Activated T-helper 17 cell treated with anti-CD3 and anti-CD28 coated beads, Interleukin-2, amount 50 U/mL, for 72 hours (primary cell): ENCODE results near the gene HTT. TPM values are rescaled to one million over a fixed set of nuclear protein-coding genes. Genes with fewer than 3 reads are reported as not detected.

ENCODE experiments used
- ATAC-seq: fragments of 150-1000 bp; cut with Tn5 transposase; replicated peaks from 2 replicates; pipeline ENCODE4 v1.10.0; 2021; ENCODE audit warnings: mild to moderate bottlenecking, moderate library complexity
- H3K27ac Mint-ChIP-seq: one replicate; pipeline ENCODE4 v1.8.0; 2022; ENCODE audit warnings: mixed read lengths
- H3K27me3 Mint-ChIP-seq: one replicate; pipeline ENCODE4 v1.8.0; 2022; ENCODE audit warnings: mixed read lengths
- H3K36me3 Mint-ChIP-seq: one replicate; pipeline ENCODE4 v1.8.0; 2022; ENCODE audit warnings: low read depth, mild to moderate bottlenecking, mixed read lengths
- H3K4me1 Mint-ChIP-seq: one replicate; pipeline ENCODE4 v1.8.0; 2022; ENCODE audit warnings: mixed read lengths
- H3K4me3 Mint-ChIP-seq: one replicate; pipeline ENCODE4 v1.8.0; 2022; ENCODE audit warnings: mild to moderate bottlenecking, mixed read lengths
- H3K9me3 Mint-ChIP-seq: one replicate; pipeline ENCODE4 v1.8.0; 2022; ENCODE audit warnings: mixed read lengths
- total RNA-seq, 2 donors: library from RNA; stranded (reverse); gene quantifications; one replicate each; pipeline ENCODE4 v1.2.3, GENCODE V29; 2022

Gene HTT
- total RNA-seq, 2 donors from 2014 or later, result 58.2 to 63.4 TPM

GRCh38 chr4:3211866-3212265, 137.4 kb downstream of the HTT start:
- no peak for ATAC-seq
- H3K36me3 Mint-ChIP-seq, result peaks cover 95% of the 10 kb centered on the region
- no peak overlapping the region for H3K4me3 Mint-ChIP-seq
- H3K9me3 Mint-ChIP-seq, result no peaks in the 10 kb centered on the region
- no peaks in the 10 kb centered on the region for H3K4me1 Mint-ChIP-seq
- no peaks in the 10 kb centered on the region for H3K27me3 Mint-ChIP-seq
- no peak overlapping the region for H3K27ac Mint-ChIP-seq

GRCh38 chr4:3212391-3213105, 138.1 kb downstream of the HTT start:
- Mint-ChIP-seq H3K27ac (no peak overlapping the region), H3K4me3 (no peak overlapping the region), H3K36me3 (peaks cover 95% of the 10 kb centered on the region), H3K4me1 (no peaks in the 10 kb centered on the region), H3K27me3 (no peaks in the 10 kb centered on the region), H3K9me3 (no peaks in the 10 kb centered on the region)
- ATAC-seq, result no peak

- no peaks in the 10 kb centered on the region for H3K9me3 Mint-ChIP-seq
Observed at GRCh38 chr4:3213106-3213425, 138.6 kb downstream of the HTT start.

GRCh38 chr4:3213661-3214250, 139.3 kb downstream of the HTT start:
- Mint-ChIP-seq H3K27me3 (no peaks in the 10 kb centered on the region), H3K4me1 (no peaks in the 10 kb centered on the region), H3K4me3 (no peak overlapping the region), H3K9me3 (no peaks in the 10 kb centered on the region), H3K27ac (no peak overlapping the region), H3K36me3 (peaks cover 95% of the 10 kb centered on the region)
- ATAC-seq, result no peak

More at GRCh38 chr4:3213106-3213425, 138.6 kb downstream of the HTT start:
- H3K4me1 Mint-ChIP-seq, result no peaks in the 10 kb centered on the region
- H3K36me3 Mint-ChIP-seq, result peaks cover 95% of the 10 kb centered on the region
- no peak overlapping the region for H3K27ac Mint-ChIP-seq
- no peak overlapping the region for H3K4me3 Mint-ChIP-seq
- H3K27me3 Mint-ChIP-seq, result no peaks in the 10 kb centered on the region
- ATAC-seq, result no peak

GRCh38 chr4:3215256-3215655, 140.8 kb downstream of the HTT start:
- no peaks in the 10 kb centered on the region for H3K4me1 Mint-ChIP-seq

GRCh38 chr4:3215733-3216132, 141.3 kb downstream of the HTT start:
- Mint-ChIP-seq H3K27ac (no peak overlapping the region), H3K9me3 (no peaks in the 10 kb centered on the region), H3K36me3 (peaks cover 95% of the 10 kb centered on the region), H3K4me3 (no peak overlapping the region), H3K4me1 (no peaks in the 10 kb centered on the region), H3K27me3 (no peaks in the 10 kb centered on the region)
- no peak for ATAC-seq

More at GRCh38 chr4:3215256-3215655, 140.8 kb downstream of the HTT start:
- H3K27me3 Mint-ChIP-seq, result no peaks in the 10 kb centered on the region
- no peak overlapping the region for H3K27ac Mint-ChIP-seq
- H3K36me3 Mint-ChIP-seq, result peaks cover 95% of the 10 kb centered on the region
- H3K4me3 Mint-ChIP-seq, result no peak overlapping the region
- no peaks in the 10 kb centered on the region for H3K9me3 Mint-ChIP-seq
- no peak for ATAC-seq

GRCh38 chr4:3217266-3217665, 142.8 kb downstream of the HTT start:
- Mint-ChIP-seq H3K9me3 (no peaks in the 10 kb centered on the region), H3K4me1 (no peaks in the 10 kb centered on the region), H3K27me3 (no peaks in the 10 kb centered on the region), H3K4me3 (no peak overlapping the region), H3K27ac (peak overlapping the region; percentile 66), H3K36me3 (peaks cover 98% of the 10 kb centered on the region)
- no peak for ATAC-seq

- Mint-ChIP-seq H3K27me3 (no peaks in the 10 kb centered on the region), H3K27ac (no peak overlapping the region), H3K4me3 (no peak overlapping the region), H3K36me3 (peaks cover 98% of the 10 kb centered on the region), H3K9me3 (no peaks in the 10 kb centered on the region), H3K4me1 (no peaks in the 10 kb centered on the region)
- ATAC-seq, result no peak
Observed at GRCh38 chr4:3217771-3218170, 143.3 kb downstream of the HTT start.

- ATAC-seq, result no peak
- peaks cover 98% of the 10 kb centered on the region for H3K36me3 Mint-ChIP-seq
- no peaks in the 10 kb centered on the region for H3K4me1 Mint-ChIP-seq
- H3K27ac Mint-ChIP-seq, result peak overlapping the region; percentile 69
- H3K9me3 Mint-ChIP-seq, result no peaks in the 10 kb centered on the region
- no peak overlapping the region for H3K4me3 Mint-ChIP-seq
- no peaks in the 10 kb centered on the region for H3K27me3 Mint-ChIP-seq
Observed at GRCh38 chr4:3218824-3219760, 144.6 kb downstream of the HTT start.

- H3K27ac Mint-ChIP-seq, result peak overlapping the region; percentile 69
- H3K36me3 Mint-ChIP-seq, result peaks cover 98% of the 10 kb centered on the region
- ATAC-seq, result no peak
- H3K9me3 Mint-ChIP-seq, result no peaks in the 10 kb centered on the region
- no peaks in the 10 kb centered on the region for H3K4me1 Mint-ChIP-seq
- no peak overlapping the region for H3K4me3 Mint-ChIP-seq
- H3K27me3 Mint-ChIP-seq, result no peaks in the 10 kb centered on the region
Observed at GRCh38 chr4:3219761-3220475, 145.4 kb downstream of the HTT start.

GRCh38 chr4:3220476-3221183, 146.1 kb downstream of the HTT start:
- Mint-ChIP-seq H3K27me3 (no peaks in the 10 kb centered on the region), H3K4me1 (no peaks in the 10 kb centered on the region), H3K36me3 (peaks cover 98% of the 10 kb centered on the region), H3K27ac (peak overlapping the region; percentile 69), H3K9me3 (no peaks in the 10 kb centered on the region), H3K4me3 (no peak overlapping the region)
- ATAC-seq, result no peak

GRCh38 chr4:3221184-3221494, 146.7 kb downstream of the HTT start:
- H3K27ac Mint-ChIP-seq, result peak overlapping the region; percentile 7
- H3K9me3 Mint-ChIP-seq, result no peaks in the 10 kb centered on the region
- H3K4me3 Mint-ChIP-seq, result no peak overlapping the region
- no peaks in the 10 kb centered on the region for H3K27me3 Mint-ChIP-seq
- no peaks in the 10 kb centered on the region for H3K4me1 Mint-ChIP-seq
- peaks cover 98% of the 10 kb centered on the region for H3K36me3 Mint-ChIP-seq
- no peak for ATAC-seq

- Mint-ChIP-seq H3K4me1 (no peaks in the 10 kb centered on the region), H3K27me3 (no peaks in the 10 kb centered on the region), H3K4me3 (no peak overlapping the region), H3K36me3 (peaks cover 96% of the 10 kb centered on the region), H3K27ac (peak overlapping the region; percentile 56), H3K9me3 (no peaks in the 10 kb centered on the region)
- ATAC-seq, result no peak
Observed at GRCh38 chr4:3221996-3222395, 147.5 kb downstream of the HTT start.

GRCh38 chr4:3223346-3223745, 148.9 kb downstream of the HTT start:
- ATAC-seq, result no peak
- Mint-ChIP-seq H3K9me3 (no peaks in the 10 kb centered on the region), H3K4me1 (no peaks in the 10 kb centered on the region), H3K36me3 (peaks cover 88% of the 10 kb centered on the region), H3K27ac (no peak overlapping the region), H3K4me3 (no peak overlapping the region), H3K27me3 (no peaks in the 10 kb centered on the region)
